Neutrophil (primary cell): ENCODE results near the gene RPAIN.

Source experiments
- H3K27ac ChIP-seq: fragments of 200-600 bp; sonication (generic); 2 replicates; pipeline ENCODE4 v1.5.1; 2016; ENCODE audit warnings: mild to moderate bottlenecking, moderate library complexity
- H3K27me3 ChIP-seq: fragments of 200-600 bp; sonication (generic); 2 replicates; pipeline ENCODE4 v1.6.0; 2016; ENCODE audit warnings: mild to moderate bottlenecking
- H3K36me3 ChIP-seq: fragments of 200-600 bp; sonication (generic); 2 replicates; pipeline ENCODE4 v1.5.1; 2017
- H3K4me1 ChIP-seq, 2 experiments: fragments of 200-600 bp in 1 of 2; sonication (generic) in 1 of 2; 1 replicate in 1 of 2; 2 replicates in 1 of 2; pipeline versions ENCODE4 v1.5.1 to v1.6.1; 2013 to 2016; ENCODE audit warnings: low read depth in 1 of 2, low read length in 1 of 2, mild to moderate bottlenecking in 1 of 2, moderate library complexity in 1 of 2; ENCODE audit not compliant: control insufficient read depth in 1 of 2, insufficient read depth in 1 of 2
- H3K4me3 ChIP-seq, 2 experiments: fragments of 200-600 bp in 1 of 2; sonication (generic) in 1 of 2; 1 replicate in 1 of 2; 2 replicates in 1 of 2; pipeline ENCODE4 v1.5.1; 2013 to 2016; ENCODE audit warnings: low read depth in 1 of 2, low read length in 1 of 2, mild to moderate bottlenecking in 1 of 2, moderate library complexity in 1 of 2
- H3K9me3 ChIP-seq: fragments of 200-600 bp; sonication (generic); 2 replicates; pipeline ENCODE4 v1.5.1; 2016
- TF ChIP-seq, protein P1 (sequence below): fragments of 200-600 bp; sonication (generic); IDR thresholded peaks from 2 replicates; pipeline ENCODE4 v1.5.1; 2016; ENCODE audit warnings: antibody characterized with exemption

The RPAIN gene

DNA sequence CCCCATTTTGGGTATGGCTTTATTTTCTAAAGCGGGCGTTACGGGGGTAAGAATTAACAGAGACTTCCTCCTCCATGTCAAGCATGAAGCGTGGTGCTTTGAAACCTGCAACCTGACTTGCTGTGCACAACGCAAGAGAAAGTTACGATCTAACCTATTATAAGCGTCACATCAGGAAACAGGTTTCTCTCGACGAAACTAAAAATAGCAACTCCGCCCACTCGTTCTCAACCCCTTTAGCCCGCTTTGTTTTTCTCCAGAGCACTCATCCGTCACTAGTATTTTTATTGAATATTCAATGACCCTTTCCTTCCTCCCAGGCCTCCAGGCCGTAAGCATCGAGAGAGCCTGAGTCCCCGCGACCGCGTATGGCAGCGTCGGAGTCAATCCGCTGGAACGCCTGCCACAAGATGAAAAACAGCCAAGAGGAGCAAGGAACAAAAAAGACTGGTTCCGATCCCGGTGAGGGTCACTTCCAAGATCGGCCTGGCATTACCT is 1.1 kb upstream of the RPAIN start:
- Histone ChIP-seq H3K27me3 (no peaks in the 10 kb centered on the region), H3K36me3 (peaks cover 26% of the 10 kb centered on the region), H3K4me1 (peaks cover 19 to 23% of the 10 kb centered on the region in 2 experiments), H3K4me3 (peak overlapping the region; percentile 68 to 89), H3K9me3 (no peaks in the 10 kb centered on the region), H3K27ac (peak overlapping the region; percentile 84)
- TF ChIP-seq, protein P1, sequence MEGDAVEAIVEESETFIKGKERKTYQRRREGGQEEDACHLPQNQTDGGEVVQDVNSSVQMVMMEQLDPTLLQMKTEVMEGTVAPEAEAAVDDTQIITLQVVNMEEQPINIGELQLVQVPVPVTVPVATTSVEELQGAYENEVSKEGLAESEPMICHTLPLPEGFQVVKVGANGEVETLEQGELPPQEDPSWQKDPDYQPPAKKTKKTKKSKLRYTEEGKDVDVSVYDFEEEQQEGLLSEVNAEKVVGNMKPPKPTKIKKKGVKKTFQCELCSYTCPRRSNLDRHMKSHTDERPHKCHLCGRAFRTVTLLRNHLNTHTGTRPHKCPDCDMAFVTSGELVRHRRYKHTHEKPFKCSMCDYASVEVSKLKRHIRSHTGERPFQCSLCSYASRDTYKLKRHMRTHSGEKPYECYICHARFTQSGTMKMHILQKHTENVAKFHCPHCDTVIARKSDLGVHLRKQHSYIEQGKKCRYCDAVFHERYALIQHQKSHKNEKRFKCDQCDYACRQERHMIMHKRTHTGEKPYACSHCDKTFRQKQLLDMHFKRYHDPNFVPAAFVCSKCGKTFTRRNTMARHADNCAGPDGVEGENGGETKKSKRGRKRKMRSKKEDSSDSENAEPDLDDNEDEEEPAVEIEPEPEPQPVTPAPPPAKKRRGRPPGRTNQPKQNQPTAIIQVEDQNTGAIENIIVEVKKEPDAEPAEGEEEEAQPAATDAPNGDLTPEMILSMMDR = no peak

DNA sequence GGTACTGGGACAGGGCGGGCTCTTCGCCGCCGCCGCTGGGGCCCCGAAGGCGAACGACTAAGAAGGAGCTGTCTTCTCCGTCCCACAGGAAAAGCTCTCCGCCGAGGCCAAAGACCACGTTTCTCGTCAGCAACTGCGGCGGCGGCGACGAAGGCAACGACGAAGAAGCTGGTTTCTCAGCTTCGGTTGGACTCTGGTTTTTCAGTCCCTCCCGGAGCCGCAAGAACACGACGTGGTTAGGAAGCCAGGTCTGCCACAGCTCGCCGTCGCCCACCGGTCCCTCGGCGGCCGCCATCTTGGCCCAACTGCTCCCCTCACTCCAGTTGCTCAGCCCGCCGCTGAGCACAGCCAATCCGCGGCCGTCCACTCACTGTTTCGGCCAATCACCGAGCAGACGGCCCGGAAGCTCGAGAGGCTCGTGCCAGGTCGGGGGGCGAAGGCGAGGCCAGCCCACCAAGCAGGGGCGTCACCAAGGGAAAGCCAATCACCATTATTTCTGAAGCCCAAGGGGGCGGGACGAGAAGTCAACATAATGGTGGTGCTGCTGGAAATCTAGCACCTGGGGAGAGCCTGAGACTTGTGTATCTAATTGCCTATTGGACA is 525 bp upstream of the RPAIN start, which contains the start of gene NUP88:
NUP88 (minus strand) TSS at position 307 of the 603 bp plus-strand sequence; CDS start at position 295, 12 bp downstream.
- H3K9me3 ChIP-seq = no peaks in the 10 kb centered on the region
- H3K27me3 ChIP-seq = no peaks in the 10 kb centered on the region
- H3K27ac ChIP-seq = peak within 1 kb of the TSS; percentile 84
- H3K4me3 ChIP-seq = peak within 1 kb of the TSS; percentile 68 to 89
- peaks cover 23% of the 10 kb centered on the region for H3K36me3 ChIP-seq
- peaks cover 19 to 23% of the 10 kb centered on the region in 2 experiments for H3K4me1 ChIP-seq
- TF ChIP-seq, protein P1 = no peak

DNA sequence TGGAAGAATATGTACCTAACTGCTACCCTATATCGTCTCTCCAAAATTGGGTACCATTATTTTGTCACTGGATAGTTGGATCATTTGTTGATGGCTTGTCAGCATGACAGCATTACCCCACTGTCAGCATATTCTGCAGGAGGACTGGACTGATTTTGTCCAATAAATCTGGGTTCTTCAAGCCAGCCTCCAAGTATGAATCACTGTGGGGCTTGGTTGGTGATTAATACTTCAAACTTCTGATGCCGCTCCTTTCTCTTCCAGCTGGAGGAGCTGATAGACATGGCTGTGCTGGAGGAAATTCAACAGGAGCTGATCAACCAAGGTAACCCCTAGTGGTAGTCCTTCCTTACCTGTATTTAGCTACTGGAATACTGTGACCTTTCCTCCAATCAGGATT is 2.5 kb downstream of the RPAIN start:
- H3K27ac ChIP-seq = no peak overlapping the region
- peaks cover 49% of the 10 kb centered on the region for H3K36me3 ChIP-seq
- no peaks in the 10 kb centered on the region for H3K9me3 ChIP-seq
- no peaks in the 10 kb centered on the region for H3K27me3 ChIP-seq
- H3K4me3 ChIP-seq = no peak overlapping the region
- peaks cover 19 to 23% of the 10 kb centered on the region in 2 experiments for H3K4me1 ChIP-seq
- TF ChIP-seq, protein P1 = no peak

DNA sequence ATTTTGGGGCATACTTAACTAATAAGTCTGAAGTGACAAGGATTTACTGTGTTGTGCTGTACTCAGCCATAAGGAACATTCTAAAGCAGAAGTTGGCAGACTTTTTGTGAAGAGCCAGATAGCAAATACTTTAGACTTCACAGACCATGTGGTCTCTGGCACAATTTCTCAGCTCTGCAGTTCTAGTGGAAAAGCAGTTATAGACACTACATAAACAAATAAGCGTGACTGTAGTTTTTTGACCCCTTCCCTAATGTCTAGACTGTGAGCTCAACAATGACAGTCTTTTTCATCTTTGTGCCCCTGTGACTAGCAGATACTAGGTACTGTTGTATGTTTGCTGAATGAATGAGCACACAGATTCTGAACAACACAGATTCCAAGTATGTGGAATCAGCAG is 4.9 kb downstream of the RPAIN start:
- TF ChIP-seq, protein P1 = no peak
- H3K9me3 ChIP-seq = no peaks in the 10 kb centered on the region
- H3K27me3 ChIP-seq = no peaks in the 10 kb centered on the region
- no peak overlapping the region for H3K27ac ChIP-seq
- H3K4me3 ChIP-seq = no peak overlapping the region
- H3K4me1 ChIP-seq = peaks cover 10 to 11% of the 10 kb centered on the region in 2 experiments
- H3K36me3 ChIP-seq = peaks cover 71% of the 10 kb centered on the region

DNA sequence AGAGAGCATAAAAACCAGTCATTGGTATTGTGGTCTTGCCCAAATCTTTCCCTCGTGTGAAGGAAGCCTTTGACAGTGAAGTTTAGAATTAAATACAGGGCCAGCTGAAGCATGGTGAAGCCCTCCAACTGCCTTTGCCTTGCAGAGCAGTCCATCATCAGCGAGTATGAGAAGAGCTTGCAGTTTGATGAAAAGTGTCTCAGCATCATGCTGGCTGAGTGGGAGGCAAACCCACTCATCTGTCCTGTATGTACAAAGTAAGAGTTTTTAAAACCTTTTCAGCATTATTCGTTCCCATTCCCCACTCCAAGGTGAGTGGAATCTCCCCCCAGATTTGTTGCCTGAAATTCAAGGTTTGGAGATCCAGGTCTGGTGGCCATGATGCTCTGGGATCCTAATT is 5.8 kb downstream of the RPAIN start:
- TF ChIP-seq, protein P1 = no peak
- Histone ChIP-seq H3K27me3 (no peaks in the 10 kb centered on the region), H3K4me1 (peaks cover 2 to 4% of the 10 kb centered on the region in 2 experiments), H3K9me3 (no peaks in the 10 kb centered on the region), H3K27ac (no peak overlapping the region), H3K36me3 (peaks cover 80% of the 10 kb centered on the region), H3K4me3 (no peak overlapping the region)
